Fibroblast of the conjunctiva (primary cell): ENCODE data around the gene ACAP1.
A peak's percentile ranks its signal among the peaks of the same experiment; 100 is the strongest.

Experiments
- DNase-seq: peaks from one replicate; pipeline ENCODE4 v3.0.0-alpha.2; 2010; ENCODE audit warnings: low read depth

Gene ACAP1, protein sequence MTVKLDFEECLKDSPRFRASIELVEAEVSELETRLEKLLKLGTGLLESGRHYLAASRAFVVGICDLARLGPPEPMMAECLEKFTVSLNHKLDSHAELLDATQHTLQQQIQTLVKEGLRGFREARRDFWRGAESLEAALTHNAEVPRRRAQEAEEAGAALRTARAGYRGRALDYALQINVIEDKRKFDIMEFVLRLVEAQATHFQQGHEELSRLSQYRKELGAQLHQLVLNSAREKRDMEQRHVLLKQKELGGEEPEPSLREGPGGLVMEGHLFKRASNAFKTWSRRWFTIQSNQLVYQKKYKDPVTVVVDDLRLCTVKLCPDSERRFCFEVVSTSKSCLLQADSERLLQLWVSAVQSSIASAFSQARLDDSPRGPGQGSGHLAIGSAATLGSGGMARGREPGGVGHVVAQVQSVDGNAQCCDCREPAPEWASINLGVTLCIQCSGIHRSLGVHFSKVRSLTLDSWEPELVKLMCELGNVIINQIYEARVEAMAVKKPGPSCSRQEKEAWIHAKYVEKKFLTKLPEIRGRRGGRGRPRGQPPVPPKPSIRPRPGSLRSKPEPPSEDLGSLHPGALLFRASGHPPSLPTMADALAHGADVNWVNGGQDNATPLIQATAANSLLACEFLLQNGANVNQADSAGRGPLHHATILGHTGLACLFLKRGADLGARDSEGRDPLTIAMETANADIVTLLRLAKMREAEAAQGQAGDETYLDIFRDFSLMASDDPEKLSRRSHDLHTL

DNA sequence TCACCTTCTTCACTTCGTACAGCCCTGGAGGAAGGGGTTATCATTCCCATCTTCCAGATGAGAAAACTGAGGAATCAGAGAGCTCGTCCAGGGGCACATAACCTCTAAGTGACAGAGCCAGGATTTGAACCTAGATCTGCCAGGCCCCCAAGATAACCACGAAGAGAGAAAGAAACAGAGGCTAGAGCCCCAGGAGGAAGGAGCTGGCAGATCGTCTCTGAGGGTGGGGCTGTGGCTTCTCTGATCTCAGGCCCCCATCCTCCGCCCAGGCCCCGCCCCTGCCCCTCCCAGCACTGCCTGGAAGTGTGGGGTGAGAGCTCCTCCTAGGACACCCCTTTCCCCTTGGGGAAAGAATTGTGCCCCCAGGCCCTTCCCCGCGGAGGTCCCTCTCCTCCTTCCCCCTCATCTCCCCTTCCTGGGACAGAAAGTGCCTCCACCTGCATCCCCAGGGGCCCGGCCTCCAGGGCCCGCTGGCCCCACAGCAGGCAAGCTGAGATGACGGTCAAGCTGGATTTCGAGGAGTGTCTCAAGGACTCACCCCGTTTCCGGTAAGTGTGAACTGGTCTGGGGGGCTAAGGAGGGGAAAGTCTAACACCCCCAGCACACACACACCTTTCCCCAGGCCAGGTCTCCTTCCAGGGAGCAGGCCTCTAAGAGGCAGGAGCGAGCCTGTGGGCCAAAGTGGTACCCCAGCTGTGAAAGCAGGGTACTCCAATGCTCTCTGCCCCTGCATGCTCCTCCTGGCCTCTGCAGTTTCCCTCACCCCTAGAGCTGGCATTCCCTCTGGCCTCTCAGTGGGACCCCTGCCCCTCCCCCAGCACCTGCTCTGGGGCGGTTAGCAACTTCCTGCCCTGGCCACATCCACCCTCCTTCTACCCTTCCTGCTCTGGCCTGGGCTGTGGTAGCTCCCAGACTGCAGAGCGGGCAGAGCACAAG is at the start of gene ACAP1:
ACAP1 (plus strand) TSS at position 290 of the 936 bp plus-strand sequence; CDS start at position 496, 206 bp downstream.
- DNase-seq, result no peak

DNA sequence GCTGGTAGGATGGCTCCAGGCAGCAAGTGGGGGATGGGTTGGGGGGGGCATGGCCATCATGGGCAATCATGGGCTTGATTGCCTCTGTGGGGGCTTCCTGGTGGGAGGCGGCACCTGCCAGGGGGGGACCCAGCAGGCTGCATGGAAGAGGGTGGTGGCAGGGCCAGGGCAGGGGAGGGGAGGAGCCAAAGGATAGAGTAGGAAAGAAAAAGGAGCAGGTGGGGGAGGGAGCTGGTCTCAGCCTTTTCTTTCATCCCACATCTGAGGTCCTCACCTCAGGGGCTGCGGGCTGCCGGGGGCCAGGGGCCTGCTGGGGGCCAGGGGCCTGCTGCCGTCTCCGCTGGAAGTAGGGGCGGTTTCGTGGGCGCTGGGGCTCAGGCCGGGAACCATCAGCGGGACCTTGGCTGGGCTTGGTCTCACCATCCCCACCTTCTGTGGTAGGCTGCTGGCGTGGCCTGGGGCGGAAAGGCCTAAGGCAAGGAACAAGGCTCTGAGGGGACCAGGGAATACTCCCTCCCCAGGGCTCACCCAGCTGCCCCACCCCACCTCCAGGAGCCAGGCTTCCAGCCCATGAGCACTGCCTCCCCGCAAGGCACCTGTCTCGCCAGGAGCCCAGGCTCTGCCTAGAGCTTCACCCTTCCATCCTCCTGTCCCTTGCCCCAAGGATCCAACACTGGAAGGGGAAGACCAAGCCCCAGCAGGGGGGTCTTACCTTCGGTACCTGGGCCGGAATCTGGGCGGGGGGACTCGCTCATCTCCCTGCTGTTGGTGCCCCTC is 46.9 kb upstream of the ACAP1 start:
- DNase-seq, result no peak

DNA sequence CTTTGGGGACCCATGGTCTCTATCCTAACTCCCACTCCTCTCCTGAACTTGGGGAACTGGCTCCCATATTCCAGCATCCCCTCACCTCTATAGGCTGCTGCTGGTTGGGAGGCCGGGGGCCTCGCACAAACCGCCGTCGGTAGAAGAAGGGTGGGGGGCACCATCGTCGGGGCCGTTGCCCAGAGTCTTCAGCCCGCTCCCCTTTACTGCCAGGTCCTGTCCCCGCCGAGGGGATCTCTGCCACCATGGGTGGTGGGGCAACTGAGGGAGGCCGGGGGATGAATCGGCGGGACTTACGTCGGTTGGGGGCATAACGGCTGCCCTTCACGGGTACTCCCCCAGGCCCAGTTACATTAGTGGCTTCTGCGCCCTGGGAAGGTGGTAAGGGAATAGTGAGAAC is 46.2 kb upstream of the ACAP1 start:
- no peak for DNase-seq

GRCh38 chr17:7290685-7291084 is 45.6 kb upstream of the ACAP1 start:
- no peak for DNase-seq

DNA sequence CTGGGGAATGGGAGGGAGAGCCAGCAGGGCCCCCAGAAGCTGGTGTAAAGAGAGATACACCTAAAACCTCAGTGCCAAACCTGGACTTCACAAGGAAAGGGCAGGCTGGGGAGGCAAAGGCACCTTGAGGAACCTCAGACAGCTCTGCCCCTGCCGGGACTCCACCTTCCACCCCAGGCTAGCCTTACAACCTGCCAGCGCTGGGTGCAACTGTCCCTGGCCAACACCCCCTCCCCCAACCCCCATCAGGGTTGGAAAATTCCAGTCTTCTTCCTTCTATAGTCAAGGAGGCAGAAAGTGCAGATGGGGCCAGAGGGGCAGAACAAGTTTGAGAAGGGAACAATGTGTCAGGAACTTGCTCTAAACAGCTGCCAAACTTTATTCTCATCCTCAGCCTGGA is 44.1 kb upstream of the ACAP1 start:
- no peak for DNase-seq

DNA sequence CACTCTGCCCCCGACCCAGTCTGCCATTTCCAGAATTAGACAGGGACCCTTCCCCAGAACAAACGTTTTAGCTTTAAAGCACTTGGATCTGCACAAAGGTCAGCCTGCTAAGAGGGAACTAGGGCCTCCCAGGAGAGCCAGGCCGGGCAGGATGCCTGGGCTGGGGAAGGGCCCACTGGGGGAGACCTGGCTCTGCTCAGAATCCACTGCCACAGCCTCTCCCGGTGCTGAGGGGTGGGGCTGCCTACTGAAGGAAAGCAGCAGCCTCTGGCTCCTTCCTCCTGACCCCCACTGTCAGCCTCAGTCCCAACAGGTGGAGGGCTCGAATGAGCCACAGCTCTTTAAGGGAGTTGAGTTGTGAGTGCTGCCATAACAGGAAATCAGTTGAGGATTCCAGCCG is 43.6 kb upstream of the ACAP1 start:
- DNase-seq, result no peak

DNA sequence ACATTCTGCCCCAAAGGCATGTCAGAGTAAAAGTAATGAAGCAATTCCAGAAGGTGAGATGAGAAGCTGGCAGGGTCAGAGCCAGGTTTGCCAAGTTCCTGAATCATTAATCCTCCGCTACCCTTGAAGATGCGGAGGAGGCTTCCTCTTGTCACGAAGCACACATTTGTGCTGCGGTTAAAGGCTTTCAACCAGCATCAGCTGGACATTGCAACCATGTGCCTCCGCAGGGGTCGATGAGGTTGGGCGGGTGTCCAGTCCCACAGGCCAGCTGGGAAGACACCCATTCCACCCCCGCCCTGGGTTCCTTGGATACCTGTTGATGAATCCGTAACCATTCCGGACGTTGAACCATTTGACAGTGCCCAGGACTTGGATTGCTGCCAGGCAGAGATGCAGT is 43.2 kb upstream of the ACAP1 start:
- DNase-seq, result no peak

GRCh38 chr17:7293816-7294613 is 42.3 kb upstream of the ACAP1 start:
- no peak for DNase-seq

GRCh38 chr17:7294614-7295153 is 41.6 kb upstream of the ACAP1 start, which contains the start of gene YBX2:
TSS of gene YBX2 (minus strand) at chr17:7294639. CDS start at chr17:7294500, 139 bp downstream.
- DNase-seq, result no peak

GRCh38 chr17:7295230-7296180 is 40.8 kb upstream of the ACAP1 start:
- no peak for DNase-seq

DNA sequence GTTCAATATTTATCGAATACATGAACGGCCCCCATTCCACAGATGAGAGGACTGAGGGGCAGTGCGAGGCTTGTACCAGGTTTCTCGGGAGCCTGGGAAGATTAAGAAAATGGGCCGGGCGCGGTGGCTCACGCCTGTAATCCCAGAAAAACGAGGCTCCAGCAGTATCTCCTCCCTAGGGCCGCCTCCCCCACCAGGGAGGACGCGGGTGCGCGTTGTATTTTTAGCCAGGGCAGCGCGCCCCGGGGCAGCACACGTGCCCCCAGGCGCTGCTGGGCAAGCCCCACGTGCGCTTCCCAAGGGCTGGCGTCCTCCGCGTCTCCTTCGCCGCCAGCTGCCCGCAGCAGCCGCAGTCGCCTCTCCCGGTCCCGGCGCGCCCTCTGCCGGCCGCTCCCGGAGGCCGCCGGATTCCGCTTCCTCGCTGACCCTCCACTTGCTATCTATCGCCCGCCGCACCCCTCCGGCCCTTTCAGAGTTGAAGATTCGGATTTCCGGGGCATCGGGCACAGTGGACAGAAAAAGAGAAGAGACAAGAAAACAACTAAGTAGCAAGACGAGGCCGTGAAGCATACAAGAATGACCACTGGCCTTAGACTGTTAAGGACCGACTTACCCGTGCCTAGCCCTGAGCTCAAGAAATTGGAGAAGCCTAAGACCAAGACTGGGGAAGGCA is 40.0 kb upstream of the ACAP1 start:
- DNase-seq, result peak; percentile 54

DNA sequence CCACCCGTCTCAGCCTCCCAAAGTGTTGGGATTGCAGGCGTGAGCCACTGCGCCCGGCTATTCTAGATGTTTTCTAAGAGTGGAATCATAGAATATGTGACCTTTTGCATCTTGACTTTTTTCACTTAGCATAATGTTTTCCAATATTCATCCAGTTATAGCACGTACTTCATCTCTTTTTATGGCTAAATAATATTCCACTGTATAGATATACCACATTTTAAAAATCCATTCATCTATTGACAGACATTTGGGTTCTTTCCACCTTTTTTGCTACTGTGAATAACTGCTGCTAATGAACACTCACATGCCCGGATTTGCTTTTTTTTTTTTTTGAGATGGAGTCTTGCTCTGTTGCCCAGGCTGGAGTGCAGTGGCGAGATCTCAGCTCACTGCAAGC is 32.1 kb upstream of the ACAP1 start:
- no peak for DNase-seq

DNA sequence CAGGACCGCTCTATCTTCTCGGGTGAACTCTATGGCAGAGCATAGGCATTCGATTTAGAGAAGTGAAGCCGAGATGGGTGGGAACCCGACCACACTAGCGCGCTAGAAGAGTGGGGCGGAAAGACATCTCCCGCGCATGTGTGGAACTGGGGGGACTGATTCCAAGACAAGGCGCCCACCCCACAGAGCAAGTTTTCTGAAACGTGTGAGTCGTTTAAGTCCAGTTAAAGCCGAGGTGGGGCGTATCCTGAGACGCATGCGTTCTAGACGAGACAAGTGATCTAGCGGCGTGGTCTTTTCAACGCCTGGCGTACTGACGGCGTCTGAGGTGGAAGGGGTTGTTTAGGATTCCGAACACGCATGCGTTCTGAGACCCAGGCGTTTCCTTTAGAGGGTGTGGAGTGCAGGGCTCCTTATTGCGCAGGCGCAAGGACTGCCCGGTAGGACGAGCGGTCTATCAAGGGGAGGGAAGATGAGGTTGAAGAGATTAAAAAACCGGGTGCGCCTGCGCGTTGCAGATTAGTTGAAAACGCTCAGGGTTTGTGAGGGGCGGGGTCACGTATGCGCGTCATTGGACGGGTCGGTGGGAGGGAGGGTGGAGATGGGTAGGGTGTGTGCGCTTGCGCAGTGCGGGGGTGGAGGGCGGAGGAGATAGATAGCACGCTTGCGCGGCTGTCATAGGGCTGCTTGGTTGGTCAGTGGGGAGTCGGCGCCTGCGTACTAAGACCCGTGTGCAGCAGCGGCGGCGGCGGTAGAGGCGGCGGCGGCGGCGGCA is 29.2 kb upstream of the ACAP1 start, which contains the start of gene EIF5A:
EIF5A (plus strand) TSS at position 718 of the 775 bp plus-strand sequence. CDS start 2,008 bp downstream, outside the sequence.
- peak; percentile 100 for DNase-seq

- no peak for DNase-seq
Measured at GRCh38 chr17:7307686-7308624, 28.4 kb upstream of the ACAP1 start.

DNA sequence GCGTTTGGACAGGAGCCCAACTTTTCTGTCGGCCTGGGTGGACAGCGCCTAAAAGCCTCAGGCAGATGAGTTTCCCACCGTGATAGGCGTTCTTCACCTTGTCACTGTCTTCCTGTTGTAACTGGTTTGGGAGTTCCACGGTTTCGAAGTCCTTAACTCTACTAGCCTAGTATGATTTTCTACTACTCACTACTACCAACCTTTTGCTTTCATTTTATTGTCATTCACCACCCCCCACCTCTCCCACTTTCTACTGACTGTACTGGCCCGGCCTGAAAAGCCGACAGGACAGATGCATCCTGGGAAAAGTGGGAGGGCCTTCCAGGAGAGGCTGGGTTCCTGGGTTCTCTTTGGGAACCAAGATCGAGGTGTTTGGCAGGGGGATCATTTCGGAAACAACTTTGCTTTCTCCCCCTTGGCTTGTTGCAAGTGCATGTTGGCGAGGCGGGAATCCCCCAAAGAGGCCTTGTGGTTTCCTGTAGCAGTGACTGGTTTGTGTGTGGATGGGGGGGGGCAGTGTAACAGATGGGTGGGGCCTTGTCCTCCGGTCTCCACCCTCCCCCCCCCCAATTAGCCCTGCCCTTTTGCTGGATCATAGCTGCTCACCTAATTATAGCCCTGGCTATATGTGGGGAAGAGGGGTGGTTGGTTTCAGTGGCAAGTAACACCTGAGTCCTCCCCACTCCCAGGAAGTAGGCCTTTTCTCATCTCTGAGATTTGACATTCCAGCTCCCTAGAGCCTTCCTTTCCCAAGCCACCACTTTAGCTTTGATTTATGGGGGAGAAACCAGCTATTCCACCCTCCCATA is 27.5 kb upstream of the ACAP1 start:
- DNase-seq, result peak; percentile 54

DNA sequence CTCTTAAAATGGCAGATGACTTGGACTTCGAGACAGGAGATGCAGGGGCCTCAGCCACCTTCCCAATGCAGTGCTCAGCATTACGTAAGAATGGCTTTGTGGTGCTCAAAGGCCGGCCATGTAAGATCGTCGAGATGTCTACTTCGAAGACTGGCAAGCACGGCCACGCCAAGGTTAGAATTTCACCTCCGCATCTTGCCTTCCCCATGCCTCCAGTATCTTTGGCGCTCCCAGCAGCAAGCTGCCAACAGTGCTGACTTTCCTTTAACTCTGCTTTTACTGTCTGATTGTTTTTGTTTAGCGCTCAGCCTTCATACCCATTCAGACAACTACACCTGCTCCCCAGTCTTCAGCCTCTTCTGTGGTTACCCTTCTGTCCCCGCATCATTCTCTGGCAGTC is 26.7 kb upstream of the ACAP1 start:
- DNase-seq, result no peak
